A549 (cell line): ENCODE data around the gene TSPAN18. TPM values are rescaled to one million over a fixed set of nuclear protein-coding genes. Genes with fewer than 3 reads are reported as not detected.

Experiments
- ATAC-seq, 2 experiments: fragments of 200-7000 bp in 1 of 2; fragments of >200 bp in 1 of 2; cut with Nextera tagmentation in 1 of 2; cut with Tn5 transposase in 1 of 2; 3 replicates each; pipeline versions ENCODE4 v1.8.0 to v1.9.1; 2018 to 2020; ENCODE audit warnings: mild to moderate bottlenecking in 1 of 2, moderate library complexity in 1 of 2
- CTCF ChIA-PET: fragments of 300-600 bp; sonication (Branson Sonifier 250); formaldehyde crosslinking; extraction: SDS; loops from one replicate; lab custom pipeline; 2021; ENCODE audit warnings: antibody characterized with exemption, inconsistent platforms; lab: Yijun Ruan, JAX
- POLR2A ChIA-PET: fragments of 350-600 bp; formaldehyde crosslinking; extraction: SDS; loops from one replicate; lab custom pipeline; 2021; ENCODE audit warnings: antibody characterized with exemption, inconsistent platforms; lab: Yijun Ruan, JAX
- DNase-seq, 2 experiments: peaks; one replicate each; pipeline versions ENCODE4 v3.0.0 to v3.0.0-alpha.2; 2011 to 2016; ENCODE audit warnings: low read depth in 1 of 2, low spot score in 1 of 2
- FAIRE-seq: peaks from 2 replicates; lab custom pipeline; 2011; peaks lifted over from hg19 to GRCh38; lab: Jason Lieb, UNC
- H3K27ac ChIP-seq, 2 experiments: fragments of >200 bp; sonication (Bioruptor Twin); formaldehyde crosslinking; 3 replicates each; pipeline ENCODE4 v1.5.1; 2016 to 2017
- H3K4me1 ChIP-seq: fragments of >200 bp; sonication (Bioruptor Twin); formaldehyde crosslinking; 3 replicates; pipeline ENCODE4 v1.6.1; 2016
- H3K4me2 ChIP-seq: fragments of >200 bp; sonication (Bioruptor Twin); formaldehyde crosslinking; 3 replicates; pipeline ENCODE4 v1.6.1; 2016
- H3K4me3 ChIP-seq: fragments of >200 bp; sonication (Bioruptor Twin); formaldehyde crosslinking; 3 replicates; pipeline ENCODE4 v1.5.1; 2016
- H3K9me3 ChIP-seq: fragments of >200 bp; sonication (Bioruptor Twin); formaldehyde crosslinking; 3 replicates; pipeline ENCODE4 v1.6.1; 2016
- BHLHE40 ChIP-seq: IDR thresholded peaks from 2 replicates; pipeline ENCODE4 v1.6.1; 2012; ENCODE audit warnings: low read depth, low read length, inconsistent platforms
- CBX2 ChIP-seq: fragments of 200-600 bp; sonication (generic); IDR thresholded peaks from 2 replicates; pipeline ENCODE4 v1.6.1; 2016; ENCODE audit warnings: low read depth, mild to moderate bottlenecking, borderline replicate concordance
- FOSB ChIP-seq: fragments of 250-450 bp; sonication (Bioruptor Pico); IDR thresholded peaks from 2 replicates; pipeline ENCODE4 v1.5.0; 2020; ENCODE audit warnings: mild to moderate bottlenecking, moderate library complexity
- FOSL2 ChIP-seq, 2 experiments: fragments of 450-650 bp in 1 of 2; fragments of >200 bp in 1 of 2; sonication (Bioruptor Twin) in 1 of 2; formaldehyde crosslinking; IDR thresholded peaks; 2 replicates each; pipeline versions ENCODE4 v1.5.0 to v1.6.1; 2016 to 2020; ENCODE audit warnings: mild to moderate bottlenecking in 1 of 2, moderate library complexity in 1 of 2
- FOXS1 ChIP-seq: fragments of 250-450 bp; sonication (Bioruptor Pico); IDR thresholded peaks from 2 replicates; pipeline ENCODE4 v1.5.0; 2020; ENCODE audit warnings: mild to moderate bottlenecking, moderate library complexity
- HEYL ChIP-seq: fragments of 250-450 bp; sonication (Bioruptor Pico); IDR thresholded peaks from 2 replicates; pipeline ENCODE4 v1.8.0; 2021; ENCODE audit warnings: mild to moderate bottlenecking, moderate library complexity
- HOXA7 ChIP-seq: fragments of 250-450 bp; sonication (Bioruptor Pico); IDR thresholded peaks from 2 replicates; pipeline ENCODE4 v1.5.0; 2020; ENCODE audit warnings: mild to moderate bottlenecking, moderate library complexity
- JUN ChIP-seq, 2 experiments: fragments of >200 bp; sonication (Bioruptor Twin); formaldehyde crosslinking; IDR thresholded peaks; 2 replicates in 1 of 2; 3 replicates in 1 of 2; pipeline ENCODE4 v1.6.1; 2016 to 2017
- JUNB ChIP-seq: fragments of >200 bp; sonication (Bioruptor Twin); formaldehyde crosslinking; IDR thresholded peaks from 2 replicates; pipeline ENCODE4 v1.6.1; 2016
- KDM1A ChIP-seq: fragments of 200-600 bp; sonication (generic); IDR thresholded peaks from 2 replicates; pipeline ENCODE4 v1.6.1; 2016; ENCODE audit warnings: low read depth, mild to moderate bottlenecking
- NPAS2 ChIP-seq: fragments of 250-450 bp; sonication (Bioruptor Pico); IDR thresholded peaks from 2 replicates; pipeline ENCODE4 v1.8.0; 2022; ENCODE audit warnings: mild to moderate bottlenecking, moderate library complexity, borderline replicate concordance
- PHF8 ChIP-seq: fragments of 200-600 bp; sonication (generic); IDR thresholded peaks from 2 replicates; pipeline ENCODE4 v1.6.1; 2016; ENCODE audit warnings: low read depth, mild to moderate bottlenecking, antibody characterized with exemption, moderate library complexity, borderline replicate concordance
- RAD21 ChIP-seq, 2 experiments: fragments of >200 bp in 1 of 2; sonication (Bioruptor Twin) in 1 of 2; formaldehyde crosslinking in 1 of 2; IDR thresholded peaks in 1 of 2; conservative IDR thresholded peaks in 1 of 2; 2 replicates in 1 of 2; 3 replicates in 1 of 2; pipeline ENCODE4 v1.6.1; 2012 to 2018; ENCODE audit warnings: inconsistent platforms in 1 of 2
- RCOR1 ChIP-seq: fragments of 150-350 bp; IDR thresholded peaks from 2 replicates; pipeline ENCODE4 v1.6.1; 2014; ENCODE audit warnings: antibody characterized with exemption, low read length, low read depth
- RFX5 ChIP-seq: fragments of 450-650 bp; IDR thresholded peaks from 2 replicates; pipeline ENCODE4 v1.7.1; 2014; ENCODE audit warnings: antibody characterized with exemption, mild to moderate bottlenecking, moderate library complexity
- SMC3 ChIP-seq: fragments of >200 bp; sonication (Bioruptor Twin); formaldehyde crosslinking; IDR thresholded peaks from 3 replicates; pipeline ENCODE4 v1.6.1; 2018; ENCODE audit warnings: inconsistent platforms
- SREBF2 ChIP-seq: fragments of 450-650 bp; IDR thresholded peaks from 2 replicates; pipeline ENCODE4 v1.6.1; 2014; ENCODE audit warnings: mild to moderate bottlenecking, moderate library complexity
- TFCP2L1 ChIP-seq: fragments of 250-450 bp; sonication (Bioruptor Pico); IDR thresholded peaks from 2 replicates; pipeline ENCODE4 v1.5.0; 2021; ENCODE audit warnings: mild to moderate bottlenecking
- ZFP36 ChIP-seq: fragments of 450-650 bp; IDR thresholded peaks from 2 replicates; pipeline ENCODE4 v1.6.1; 2014; ENCODE audit warnings: borderline replicate concordance; ENCODE audit not compliant: partially characterized antibody
- ZSCAN20 ChIP-seq: fragments of 250-450 bp; sonication (Bioruptor Pico); IDR thresholded peaks from 2 replicates; pipeline ENCODE4 v1.8.0; 2022; ENCODE audit warnings: mild to moderate bottlenecking, moderate library complexity
- WGBS: methylation state at CpG from one replicate; pipeline ENCODE4 v1.1.6; 2017; ENCODE audit errors: missing lambda C conversion rate; 5-methylcytosine and 5-hydroxymethylcytosine counted together
- polyA plus RNA-seq, 4 experiments: library from polyadenylated mRNA; depleted of rRNA in 3 of 4; stranded (reverse); fragments of >200 nt; fragmentation: RNase III in 1 of 4; extraction: RNeasy Plus Mini Kit Qiagen cat#74134 plus additional on column Dnase treatment in 1 of 4; gene quantifications; 2 replicates in 3 of 4; 3 replicates in 1 of 4; pipeline ENCODE4 v1.2.3, GENCODE V29; 2011 to 2017
- TF ChIP-seq, protein P1 (sequence below): fragments of 250-450 bp; sonication (Bioruptor Pico); IDR thresholded peaks from 2 replicates; pipeline ENCODE4 v1.5.0; 2020; ENCODE audit warnings: low read depth, mild to moderate bottlenecking, moderate library complexity
- TF ChIP-seq, protein P2 (sequence below): fragments of 150-350 bp; IDR thresholded peaks from 2 replicates; pipeline ENCODE4 v1.6.1; 2014; ENCODE audit warnings: low read depth, mild to moderate bottlenecking, low read length
- TF ChIP-seq, protein P3 (sequence below): fragments of 200-600 bp; sonication (generic); IDR thresholded peaks from 2 replicates; pipeline ENCODE4 v1.6.1; 2016; ENCODE audit warnings: antibody characterized with exemption, mild to moderate bottlenecking, moderate library complexity
- TF ChIP-seq, protein P4 (sequence below): fragments of >200 bp; sonication (Bioruptor Twin); formaldehyde crosslinking; IDR thresholded peaks from 3 replicates; pipeline ENCODE4 v1.6.1; 2016
- TF ChIP-seq, protein P5 (sequence below): IDR thresholded peaks from 2 replicates; pipeline ENCODE4 v1.6.1; 2012
- TF ChIP-seq, protein P6 (sequence below): fragments of >200 bp; sonication (Bioruptor Twin); formaldehyde crosslinking; IDR thresholded peaks from 2 replicates; pipeline ENCODE4 v1.6.1; 2016
- TF ChIP-seq, protein P7 (sequence below): IDR thresholded peaks from 2 replicates; pipeline ENCODE4 v1.6.1; 2012; ENCODE audit warnings: low read depth, borderline replicate concordance

TSPAN18 gene
- polyA plus RNA-seq, 2 of the 4 experiments (the other 2 are of a cell fraction): 0.81 to 4.5 TPM

DNA sequence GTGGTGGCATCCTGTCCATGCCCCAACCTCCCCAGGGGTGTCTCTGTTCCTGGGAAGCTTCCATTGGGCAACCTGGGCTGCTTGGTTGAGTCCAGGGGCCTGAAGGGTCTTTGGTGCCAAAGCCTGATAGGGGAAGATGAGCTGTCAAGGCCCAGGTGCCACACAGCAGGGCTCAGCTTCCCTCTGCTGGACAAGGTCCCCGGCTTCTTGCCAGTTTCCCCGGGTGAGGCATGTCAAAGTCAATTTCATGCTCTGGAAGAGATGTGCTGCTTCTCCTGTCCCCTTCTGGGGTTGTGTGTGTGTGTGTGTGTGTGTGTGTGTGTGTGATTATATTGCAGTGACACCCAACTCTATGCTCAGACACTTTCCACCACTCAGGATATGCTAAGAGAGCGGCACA is 197.0 kb downstream of the TSPAN18 start:
- Histone ChIP-seq H3K4me2 (no peak overlapping the region), H3K4me1 (no peaks in the 10 kb centered on the region), H3K9me3 (no peaks in the 10 kb centered on the region), H3K27ac (no peak overlapping the region), H3K4me3 (no peak overlapping the region)
- WGBS: 100% methylated on average over 1 of the region's 3 CpGs
- ATAC-seq: no peak
- CTCF ChIA-PET: interaction anchor here (1.2 to 1.9 kb wide), 6 partner anchors 13 to 415 kb away, joined by 3 to 17 read pairs (median 4); no protein-coding TSS in a partner anchor
- TF ChIP-seq HOXA7 (CRISPR knock-in tag): no peak
- TF ChIP-seq, protein P1, sequence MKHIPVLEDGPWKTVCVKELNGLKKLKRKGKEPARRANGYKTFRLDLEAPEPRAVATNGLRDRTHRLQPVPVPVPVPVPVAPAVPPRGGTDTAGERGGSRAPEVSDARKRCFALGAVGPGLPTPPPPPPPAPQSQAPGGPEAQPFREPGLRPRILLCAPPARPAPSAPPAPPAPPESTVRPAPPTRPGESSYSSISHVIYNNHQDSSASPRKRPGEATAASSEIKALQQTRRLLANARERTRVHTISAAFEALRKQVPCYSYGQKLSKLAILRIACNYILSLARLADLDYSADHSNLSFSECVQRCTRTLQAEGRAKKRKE (CRISPR knock-in tag): no peak
- TF ChIP-seq TFCP2L1 (CRISPR knock-in tag): no peak
- TF ChIP-seq, protein P2, sequence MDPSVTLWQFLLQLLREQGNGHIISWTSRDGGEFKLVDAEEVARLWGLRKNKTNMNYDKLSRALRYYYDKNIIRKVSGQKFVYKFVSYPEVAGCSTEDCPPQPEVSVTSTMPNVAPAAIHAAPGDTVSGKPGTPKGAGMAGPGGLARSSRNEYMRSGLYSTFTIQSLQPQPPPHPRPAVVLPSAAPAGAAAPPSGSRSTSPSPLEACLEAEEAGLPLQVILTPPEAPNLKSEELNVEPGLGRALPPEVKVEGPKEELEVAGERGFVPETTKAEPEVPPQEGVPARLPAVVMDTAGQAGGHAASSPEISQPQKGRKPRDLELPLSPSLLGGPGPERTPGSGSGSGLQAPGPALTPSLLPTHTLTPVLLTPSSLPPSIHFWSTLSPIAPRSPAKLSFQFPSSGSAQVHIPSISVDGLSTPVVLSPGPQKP: no peak
- TF ChIP-seq, protein P3, sequence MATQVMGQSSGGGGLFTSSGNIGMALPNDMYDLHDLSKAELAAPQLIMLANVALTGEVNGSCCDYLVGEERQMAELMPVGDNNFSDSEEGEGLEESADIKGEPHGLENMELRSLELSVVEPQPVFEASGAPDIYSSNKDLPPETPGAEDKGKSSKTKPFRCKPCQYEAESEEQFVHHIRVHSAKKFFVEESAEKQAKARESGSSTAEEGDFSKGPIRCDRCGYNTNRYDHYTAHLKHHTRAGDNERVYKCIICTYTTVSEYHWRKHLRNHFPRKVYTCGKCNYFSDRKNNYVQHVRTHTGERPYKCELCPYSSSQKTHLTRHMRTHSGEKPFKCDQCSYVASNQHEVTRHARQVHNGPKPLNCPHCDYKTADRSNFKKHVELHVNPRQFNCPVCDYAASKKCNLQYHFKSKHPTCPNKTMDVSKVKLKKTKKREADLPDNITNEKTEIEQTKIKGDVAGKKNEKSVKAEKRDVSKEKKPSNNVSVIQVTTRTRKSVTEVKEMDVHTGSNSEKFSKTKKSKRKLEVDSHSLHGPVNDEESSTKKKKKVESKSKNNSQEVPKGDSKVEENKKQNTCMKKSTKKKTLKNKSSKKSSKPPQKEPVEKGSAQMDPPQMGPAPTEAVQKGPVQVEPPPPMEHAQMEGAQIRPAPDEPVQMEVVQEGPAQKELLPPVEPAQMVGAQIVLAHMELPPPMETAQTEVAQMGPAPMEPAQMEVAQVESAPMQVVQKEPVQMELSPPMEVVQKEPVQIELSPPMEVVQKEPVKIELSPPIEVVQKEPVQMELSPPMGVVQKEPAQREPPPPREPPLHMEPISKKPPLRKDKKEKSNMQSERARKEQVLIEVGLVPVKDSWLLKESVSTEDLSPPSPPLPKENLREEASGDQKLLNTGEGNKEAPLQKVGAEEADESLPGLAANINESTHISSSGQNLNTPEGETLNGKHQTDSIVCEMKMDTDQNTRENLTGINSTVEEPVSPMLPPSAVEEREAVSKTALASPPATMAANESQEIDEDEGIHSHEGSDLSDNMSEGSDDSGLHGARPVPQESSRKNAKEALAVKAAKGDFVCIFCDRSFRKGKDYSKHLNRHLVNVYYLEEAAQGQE: no peak
- TF ChIP-seq JUNB: no peak
- no peak for TF ChIP-seq FOXS1 (CRISPR knock-in tag)
- no peak for TF ChIP-seq SREBF2
- TF ChIP-seq, protein P4, sequence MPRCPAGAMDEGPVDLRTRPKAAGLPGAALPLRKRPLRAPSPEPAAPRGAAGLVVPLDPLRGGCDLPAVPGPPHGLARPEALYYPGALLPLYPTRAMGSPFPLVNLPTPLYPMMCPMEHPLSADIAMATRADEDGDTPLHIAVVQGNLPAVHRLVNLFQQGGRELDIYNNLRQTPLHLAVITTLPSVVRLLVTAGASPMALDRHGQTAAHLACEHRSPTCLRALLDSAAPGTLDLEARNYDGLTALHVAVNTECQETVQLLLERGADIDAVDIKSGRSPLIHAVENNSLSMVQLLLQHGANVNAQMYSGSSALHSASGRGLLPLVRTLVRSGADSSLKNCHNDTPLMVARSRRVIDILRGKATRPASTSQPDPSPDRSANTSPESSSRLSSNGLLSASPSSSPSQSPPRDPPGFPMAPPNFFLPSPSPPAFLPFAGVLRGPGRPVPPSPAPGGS: no peak
- TF ChIP-seq CBX2: no peak
- TF ChIP-seq HEYL: no peak
- no peak for TF ChIP-seq ZFP36
- no peak for TF ChIP-seq SMC3
- TF ChIP-seq FOSB (CRISPR knock-in tag): no peak
- no peak for TF ChIP-seq BHLHE40
- TF ChIP-seq, protein P5, sequence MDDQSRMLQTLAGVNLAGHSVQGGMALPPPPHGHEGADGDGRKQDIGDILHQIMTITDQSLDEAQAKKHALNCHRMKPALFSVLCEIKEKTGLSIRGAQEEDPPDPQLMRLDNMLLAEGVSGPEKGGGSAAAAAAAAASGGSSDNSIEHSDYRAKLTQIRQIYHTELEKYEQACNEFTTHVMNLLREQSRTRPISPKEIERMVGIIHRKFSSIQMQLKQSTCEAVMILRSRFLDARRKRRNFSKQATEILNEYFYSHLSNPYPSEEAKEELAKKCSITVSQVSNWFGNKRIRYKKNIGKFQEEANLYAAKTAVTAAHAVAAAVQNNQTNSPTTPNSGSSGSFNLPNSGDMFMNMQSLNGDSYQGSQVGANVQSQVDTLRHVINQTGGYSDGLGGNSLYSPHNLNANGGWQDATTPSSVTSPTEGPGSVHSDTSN: no peak
- TF ChIP-seq ZSCAN20: no peak
- POLR2A ChIA-PET: no interaction called here
- FAIRE-seq: no peak
- no peak for DNase-seq

DNA sequence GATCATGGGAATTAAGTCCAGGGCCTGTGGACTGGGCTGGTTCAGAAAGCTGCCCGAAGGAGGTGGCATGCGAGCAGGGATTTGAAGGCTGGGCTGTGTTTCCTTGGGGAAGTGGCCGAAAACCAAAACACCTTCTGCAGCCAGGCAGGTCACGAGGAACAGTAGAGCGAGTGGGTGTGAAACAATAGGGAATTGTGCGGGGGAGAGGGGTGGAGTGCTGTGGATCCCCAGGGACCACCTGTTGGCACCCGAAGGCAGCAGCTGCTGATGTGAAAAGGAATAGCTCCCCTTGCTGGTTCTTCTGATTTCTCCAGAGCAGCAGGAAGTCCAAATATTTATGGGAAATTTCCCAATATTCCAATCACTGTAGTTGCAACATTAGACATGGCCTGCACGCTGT is 199.3 kb downstream of the TSPAN18 start:
- POLR2A ChIA-PET: no interaction called here
- H3K4me1 ChIP-seq: no peaks in the 10 kb centered on the region
- 69% methylated on average over 8 of the region's 8 CpGs for WGBS
- H3K4me3 ChIP-seq: no peak overlapping the region
- DNase-seq (no peak), ATAC-seq (no peak), FAIRE-seq (no peak)
- H3K4me2 ChIP-seq: no peak overlapping the region
- H3K27ac ChIP-seq: no peak overlapping the region
- CTCF ChIA-PET: interaction anchor here (0.8 to 24.5 kb wide), 24 partner anchors 9 to 413 kb away, joined by 3 to 1740 read pairs (median 5); no protein-coding TSS in a partner anchor
- H3K9me3 ChIP-seq: no peaks in the 10 kb centered on the region
- TF ChIP-seq RFX5 (no peak), CBX2 (no peak), ZFP36 (no peak), RCOR1 (no peak), FOSL2 (IDR thresholded peaks at IDR 0.05) (no peak), FOSL2 (CRISPR knock-in tag; IDR thresholded peaks at IDR 0.05) (no peak), HOXA7 (CRISPR knock-in tag) (no peak), NPAS2 (CRISPR knock-in tag) (no peak), KDM1A (no peak), JUN (IDR thresholded peaks at IDR 0.05) (no peak), PHF8 (no peak), RAD21 (conservative IDR thresholded peaks at IDR 0.05 in 1 of 2, IDR thresholded peaks at IDR 0.05 in 1 of 2) (no peak)
- TF ChIP-seq, protein P6, sequence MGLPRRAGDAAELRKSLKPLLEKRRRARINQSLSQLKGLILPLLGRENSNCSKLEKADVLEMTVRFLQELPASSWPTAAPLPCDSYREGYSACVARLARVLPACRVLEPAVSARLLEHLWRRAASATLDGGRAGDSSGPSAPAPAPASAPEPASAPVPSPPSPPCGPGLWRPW: no peak
- TF ChIP-seq, protein P2: no peak
- TF ChIP-seq, protein P7, sequence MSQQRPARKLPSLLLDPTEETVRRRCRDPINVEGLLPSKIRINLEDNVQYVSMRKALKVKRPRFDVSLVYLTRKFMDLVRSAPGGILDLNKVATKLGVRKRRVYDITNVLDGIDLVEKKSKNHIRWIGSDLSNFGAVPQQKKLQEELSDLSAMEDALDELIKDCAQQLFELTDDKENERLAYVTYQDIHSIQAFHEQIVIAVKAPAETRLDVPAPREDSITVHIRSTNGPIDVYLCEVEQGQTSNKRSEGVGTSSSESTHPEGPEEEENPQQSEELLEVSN: no peak
